HepG2 (cell line): ENCODE measurements around the gene SNRNP25. TPM values are rescaled to one million over a fixed set of nuclear protein-coding genes. Genes with fewer than 3 reads are reported as not detected.

Experiments
- BORCS8-MEF2B ChIP-seq: sonication (generic); formaldehyde crosslinking; IDR thresholded peaks from 2 replicates; pipeline ENCODE4 v1.8.0; 2022; ENCODE audit warnings: mild to moderate bottlenecking, missing genetic modification reagents
- CTCF ChIP-seq: sonication (generic); formaldehyde crosslinking; IDR thresholded peaks from 2 replicates; pipeline ENCODE4 v1.5.0; 2020; ENCODE audit warnings: mild to moderate bottlenecking, missing genetic modification reagents, moderate library complexity
- GATAD2A ChIP-seq: IDR thresholded peaks from 2 replicates; pipeline ENCODE4 v1.6.1; 2016
- HNRNPL ChIP-seq: fragments of 200-400 bp; formaldehyde crosslinking; IDR thresholded peaks from 2 replicates; pipeline ENCODE4 v1.6.1; 2017; ENCODE audit warnings: mild to moderate bottlenecking, low read depth, low read length
- LCORL ChIP-seq, 2 experiments: fragments of 450-650 bp in 1 of 2; sonication (generic) in 1 of 2; formaldehyde crosslinking in 1 of 2; IDR thresholded peaks; 2 replicates each; pipeline versions ENCODE4 v1.5.0 to v1.6.1; 2017 to 2020; ENCODE audit warnings: antibody characterized with exemption in 1 of 2, missing genetic modification reagents in 1 of 2
- MAFF ChIP-seq: IDR thresholded peaks from 2 replicates; pipeline ENCODE4 v1.6.1; 2011; ENCODE audit warnings: low read depth, low read length, improper control_type of control experiment
- RBM39 ChIP-seq: fragments of 200-400 bp; formaldehyde crosslinking; IDR thresholded peaks from one replicate; pipeline ENCODE4 v1.6.1; 2018; ENCODE audit warnings: antibody characterized with exemption, mild to moderate bottlenecking, low read depth, low read length; ENCODE audit not compliant: poor library complexity, severe bottlenecking
- RELA ChIP-seq: sonication (generic); formaldehyde crosslinking; IDR thresholded peaks from 2 replicates; pipeline ENCODE4 v1.4.0; 2020; ENCODE audit warnings: missing genetic modification reagents
- SALL1 ChIP-seq: sonication (generic); formaldehyde crosslinking; IDR thresholded peaks from 2 replicates; pipeline ENCODE4 v1.8.0; 2022; ENCODE audit warnings: mild to moderate bottlenecking, missing genetic modification reagents
- SP1 ChIP-seq, 2 experiments: fragments of 450-650 bp in 1 of 2; sonication (generic) in 1 of 2; formaldehyde crosslinking in 1 of 2; IDR thresholded peaks; 2 replicates each; pipeline versions ENCODE4 v1.4.0 to v1.6.1; 2016 to 2020; ENCODE audit warnings: missing genetic modification reagents in 1 of 2
- TCF12 ChIP-seq, 2 experiments: fragments of 450-650 bp in 1 of 2; sonication (generic) in 1 of 2; formaldehyde crosslinking in 1 of 2; IDR thresholded peaks; 2 replicates each; pipeline versions ENCODE4 v1.6.1 to v1.8.0; 2017 to 2022; ENCODE audit warnings: antibody characterized with exemption in 1 of 2, mild to moderate bottlenecking in 1 of 2, missing genetic modification reagents in 1 of 2, moderate library complexity in 1 of 2
- YY1 ChIP-seq: IDR thresholded peaks from 2 replicates; pipeline ENCODE4 v1.6.1; 2011; ENCODE audit warnings: low read length, low read depth, moderate library complexity, mild to moderate bottlenecking; ENCODE audit not compliant: insufficient read depth, insufficient replicate concordance
- ZNF232 ChIP-seq: sonication (generic); formaldehyde crosslinking; IDR thresholded peaks from 2 replicates; pipeline ENCODE4 v1.4.0; 2020; ENCODE audit warnings: missing genetic modification reagents, borderline replicate concordance
- ZNF430 ChIP-seq: sonication (generic); formaldehyde crosslinking; IDR thresholded peaks from 2 replicates; pipeline ENCODE4 v1.9.0; 2021; ENCODE audit warnings: mild to moderate bottlenecking, missing genetic modification reagents
- polyA plus RNA-seq, 8 experiments: library from polyadenylated mRNA; depleted of rRNA in 3 of 8; stranded (reverse) in 7 of 8; unstranded in 1 of 8; fragments of >200 nt; fragmentation: Illumina TruSeq in 4 of 8; extraction: Trizol in 4 of 8; gene quantifications; 2 replicates each; pipeline versions ENCODE4 v1.2.1 to v1.2.3, GENCODE V29; 2011 to 2016; ENCODE audit warnings: low read depth in 4 of 8, missing spikeins in 1 of 8, mixed read lengths in 1 of 8; ENCODE audit not compliant: insufficient read depth in 1 of 8
- total RNA-seq, 5 experiments: library from RNA; depleted of rRNA; stranded (reverse); fragments of >200 nt; fragmentation: Illumina TruSeq; extraction: Trizol; gene quantifications; 2 replicates each; pipeline ENCODE4 v1.2.3, GENCODE V29; 2016; ENCODE audit warnings: low read depth in 1 of 5
- TF ChIP-seq, protein P1 (sequence below): IDR thresholded peaks from 2 replicates; pipeline ENCODE4 v1.4.0; 2020; ENCODE audit warnings: mild to moderate bottlenecking, missing genetic modification reagents
- TF ChIP-seq, protein P2 (sequence below): sonication (generic); formaldehyde crosslinking; IDR thresholded peaks from 2 replicates; pipeline ENCODE4 v1.8.0; 2022; ENCODE audit warnings: missing genetic modification reagents, mild to moderate bottlenecking, inconsistent platforms, borderline replicate concordance

SNRNP25 gene
- total and polyA plus RNA-seq, 2 of the 13 experiments (the other 11 are each of a cell fraction or from before 2014, with no cell fraction given), result 34.1 to 97.4 TPM

GRCh38 chr16:75580-76501 lies 22.2 kb downstream of the SNRNP25 start (continued):
- 0 out of 2 replicates have a peak, but pooled peaks have one; percentile 27 for TF ChIP-seq HNRNPL
- TF ChIP-seq MAFF, result no peak
- TF ChIP-seq RELA (CRISPR knock-in tag), result no peak
- TF ChIP-seq, protein P1, sequence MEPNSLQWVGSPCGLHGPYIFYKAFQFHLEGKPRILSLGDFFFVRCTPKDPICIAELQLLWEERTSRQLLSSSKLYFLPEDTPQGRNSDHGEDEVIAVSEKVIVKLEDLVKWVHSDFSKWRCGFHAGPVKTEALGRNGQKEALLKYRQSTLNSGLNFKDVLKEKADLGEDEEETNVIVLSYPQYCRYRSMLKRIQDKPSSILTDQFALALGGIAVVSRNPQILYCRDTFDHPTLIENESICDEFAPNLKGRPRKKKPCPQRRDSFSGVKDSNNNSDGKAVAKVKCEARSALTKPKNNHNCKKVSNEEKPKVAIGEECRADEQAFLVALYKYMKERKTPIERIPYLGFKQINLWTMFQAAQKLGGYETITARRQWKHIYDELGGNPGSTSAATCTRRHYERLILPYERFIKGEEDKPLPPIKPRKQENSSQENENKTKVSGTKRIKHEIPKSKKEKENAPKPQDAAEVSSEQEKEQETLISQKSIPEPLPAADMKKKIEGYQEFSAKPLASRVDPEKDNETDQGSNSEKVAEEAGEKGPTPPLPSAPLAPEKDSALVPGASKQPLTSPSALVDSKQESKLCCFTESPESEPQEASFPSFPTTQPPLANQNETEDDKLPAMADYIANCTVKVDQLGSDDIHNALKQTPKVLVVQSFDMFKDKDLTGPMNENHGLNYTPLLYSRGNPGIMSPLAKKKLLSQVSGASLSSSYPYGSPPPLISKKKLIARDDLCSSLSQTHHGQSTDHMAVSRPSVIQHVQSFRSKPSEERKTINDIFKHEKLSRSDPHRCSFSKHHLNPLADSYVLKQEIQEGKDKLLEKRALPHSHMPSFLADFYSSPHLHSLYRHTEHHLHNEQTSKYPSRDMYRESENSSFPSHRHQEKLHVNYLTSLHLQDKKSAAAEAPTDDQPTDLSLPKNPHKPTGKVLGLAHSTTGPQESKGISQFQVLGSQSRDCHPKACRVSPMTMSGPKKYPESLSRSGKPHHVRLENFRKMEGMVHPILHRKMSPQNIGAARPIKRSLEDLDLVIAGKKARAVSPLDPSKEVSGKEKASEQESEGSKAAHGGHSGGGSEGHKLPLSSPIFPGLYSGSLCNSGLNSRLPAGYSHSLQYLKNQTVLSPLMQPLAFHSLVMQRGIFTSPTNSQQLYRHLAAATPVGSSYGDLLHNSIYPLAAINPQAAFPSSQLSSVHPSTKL (CRISPR knock-in tag), result 0 out of 2 replicates have a peak, but pooled peaks have one; percentile 6
- no peak for TF ChIP-seq LCORL (IDR thresholded peaks at IDR 0.05)
- peak; percentile 61; the same call in 1 of the 2 replicates for TF ChIP-seq LCORL (CRISPR knock-in tag; IDR thresholded peaks at IDR 0.05)
- TF ChIP-seq SP1 (IDR thresholded peaks at IDR 0.05), result no peak
- peak; percentile 9; the same call in 1 of the 2 replicates for TF ChIP-seq SP1 (CRISPR knock-in tag; IDR thresholded peaks at IDR 0.05)
- no peak for TF ChIP-seq YY1
- TF ChIP-seq, protein P2, sequence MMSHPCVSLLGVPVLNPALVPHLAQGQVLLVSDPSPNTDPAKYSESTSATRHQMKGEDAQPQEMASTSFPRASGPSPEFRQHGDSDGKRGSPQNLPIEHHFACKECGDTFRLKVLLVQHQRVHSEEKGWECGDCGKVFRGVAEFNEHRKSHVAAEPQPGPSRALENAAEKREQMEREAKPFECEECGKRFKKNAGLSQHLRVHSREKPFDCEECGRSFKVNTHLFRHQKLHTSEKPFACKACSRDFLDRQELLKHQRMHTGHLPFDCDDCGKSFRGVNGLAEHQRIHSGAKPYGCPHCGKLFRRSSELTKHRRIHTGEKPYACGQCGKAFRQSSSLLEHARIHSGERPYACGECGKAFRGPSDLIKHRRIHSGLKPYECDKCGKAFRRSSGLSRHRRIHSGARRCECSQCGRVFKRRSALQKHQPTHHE (CRISPR knock-in tag), result no peak
- TF ChIP-seq TCF12 (IDR thresholded peaks at IDR 0.05), result no peak
- TF ChIP-seq TCF12 (CRISPR knock-in tag; IDR thresholded peaks at IDR 0.05), result no peak
- peak; percentile 72 for TF ChIP-seq CTCF (CRISPR knock-in tag)
- TF ChIP-seq GATAD2A (CRISPR knock-in tag), result peak; percentile 63
- peak; percentile 32; the same call in 1 of the 2 replicates for TF ChIP-seq ZNF430 (CRISPR knock-in tag)
- peak; percentile 56 for TF ChIP-seq SALL1 (CRISPR knock-in tag)
- TF ChIP-seq RBM39, result peak; percentile 54
- TF ChIP-seq ZNF232, result no peak
- TF ChIP-seq BORCS8-MEF2B (CRISPR knock-in tag), result 0 out of 2 replicates have a peak, but pooled peaks have one; percentile 10
